Measurements from ENCODE around the gene C1orf226. TPM values are rescaled to one million over a fixed set of nuclear protein-coding genes. Genes with fewer than 3 reads are reported as not detected.

C1orf226 gene
- total and polyA plus RNA-seq, 9 of the 15 experiments (the other 6 are each of a cell fraction or from before 2014, with no cell fraction given) = 0.10 to 1.4 (median 0.47) TPM

GRCh38 chr1:162389971-162390370 is 8.4 kb downstream of the C1orf226 start (continued):
- TF ChIP-seq ZNF586 (CRISPR knock-in tag; conservative IDR thresholded peaks at IDR 0.05) (no peak), RBM25 (IDR thresholded peaks at IDR 0.05; ENCODE audit: low read depth, low read length, severe bottlenecking) (no peak), HNRNPUL1 (IDR thresholded peaks at IDR 0.05; ENCODE audit: low read length) (no peak), MAX (CRISPR knock-in tag; IDR thresholded peaks at IDR 0.05) (peak; percentile 73), XRCC3 (IDR thresholded peaks at IDR 0.05) (no peak), GATAD2B (IDR thresholded peaks at IDR 0.05; ENCODE audit: borderline replicate concordance) (no peak), SAFB2 (IDR thresholded peaks at IDR 0.05; ENCODE audit: borderline replicate concordance, low read depth, low read length, severe bottlenecking) (no peak), E2F8 (IDR thresholded peaks at IDR 0.05; ENCODE audit: low read depth, partially characterized antibody) (no peak), STAT5A (IDR thresholded peaks at IDR 0.05; ENCODE audit: borderline replicate concordance, low read length) (peak; percentile 56), CSDE1 (IDR thresholded peaks at IDR 0.05) (no peak), NR1H2 (CRISPR knock-in tag; IDR thresholded peaks at IDR 0.05) (no peak), ARID2 (IDR thresholded peaks at IDR 0.05) (no peak), U2AF2 (optimal IDR thresholded peaks at IDR 0.05; ENCODE audit: low read depth, low read length) (no peak), ZNF165 (CRISPR knock-in tag; IDR thresholded peaks at IDR 0.05; ENCODE audit: borderline replicate concordance) (no peak), TEAD4 (IDR thresholded peaks at IDR 0.05; ENCODE audit: low read length) (peak; percentile 44; the same call in 1 of the 2 replicates), TEAD4 (CRISPR knock-in tag; IDR thresholded peaks at IDR 0.05; ENCODE audit: borderline replicate concordance) (no peak), USF1 (CRISPR knock-in tag; IDR thresholded peaks at IDR 0.05) (0 out of 2 replicates have a peak, but pooled peaks have one; percentile 39), BACH1 (tag; IDR thresholded peaks at IDR 0.05) (no peak), BHLHE40 (IDR thresholded peaks at IDR 0.05; ENCODE audit: low read length) (0 out of 2 replicates have a peak, but pooled peaks have one; percentile 42), ZNF79 (CRISPR knock-in tag; IDR thresholded peaks at IDR 0.05; ENCODE audit: low read depth) (no peak), MIER1 (IDR thresholded peaks at IDR 0.05; ENCODE audit: low read depth) (no peak), DMBX1 (CRISPR knock-in tag; IDR thresholded peaks at IDR 0.05; ENCODE audit: borderline replicate concordance) (0 out of 2 replicates have a peak, but pooled peaks have one; percentile 57), ZC3H4 (CRISPR knock-in tag; IDR thresholded peaks at IDR 0.05; ENCODE audit: borderline replicate concordance) (no peak), ZBTB43 (CRISPR knock-in tag; IDR thresholded peaks at IDR 0.05) (no peak), CCAR2 (IDR thresholded peaks at IDR 0.05; ENCODE audit: low read depth, low read length) (no peak), RBM39 (optimal IDR thresholded peaks at IDR 0.05; ENCODE audit: low read depth, low read length) (no peak), ERF (CRISPR knock-in tag; IDR thresholded peaks at IDR 0.05) (no peak)
